GM18511 (cell line): ENCODE measurements around the gene CAMTA1.
A peak's percentile ranks its signal among the peaks of the same experiment; 100 is the strongest.

Experiments
- ATAC-seq: cut with Tn5 transposase; IDR thresholded peaks from one replicate; pipeline ENCODE4 v1.9.1; 2021; ENCODE audit warnings: mild to moderate bottlenecking, moderate library complexity; ENCODE audit not compliant: unreplicated experiment

Gene CAMTA1

DNA sequence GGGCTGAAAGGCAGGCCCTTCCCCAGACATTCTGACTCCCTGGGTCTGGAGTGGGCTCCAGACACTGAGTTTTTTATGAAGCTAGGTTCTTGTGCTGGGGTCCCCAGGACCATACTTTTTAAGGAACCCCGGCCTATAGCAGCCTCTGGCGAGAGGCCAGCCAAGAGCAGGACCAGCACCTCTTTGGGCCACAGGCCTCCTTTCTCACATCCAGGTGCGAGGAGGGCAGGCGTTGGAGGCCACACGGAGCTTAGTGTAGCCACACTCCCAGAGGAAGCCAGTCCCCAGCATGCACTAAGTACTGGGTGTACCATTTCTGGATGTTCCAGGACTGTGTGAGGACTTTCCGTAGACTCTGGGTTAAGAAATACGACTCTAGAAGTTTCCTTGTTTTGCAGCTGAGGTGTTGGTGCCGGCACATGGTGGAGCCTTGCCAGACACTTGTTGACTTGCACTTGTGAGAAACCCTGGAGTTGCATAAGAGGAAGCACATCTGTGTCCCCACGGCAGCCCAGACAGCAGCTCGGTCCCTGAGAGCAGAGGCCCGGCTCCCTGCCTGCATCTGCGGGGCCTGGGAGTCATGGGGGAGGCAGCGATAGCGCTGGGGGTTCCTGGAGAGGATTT is 863.6 kb downstream of the CAMTA1 start:
- no peak for ATAC-seq

DNA sequence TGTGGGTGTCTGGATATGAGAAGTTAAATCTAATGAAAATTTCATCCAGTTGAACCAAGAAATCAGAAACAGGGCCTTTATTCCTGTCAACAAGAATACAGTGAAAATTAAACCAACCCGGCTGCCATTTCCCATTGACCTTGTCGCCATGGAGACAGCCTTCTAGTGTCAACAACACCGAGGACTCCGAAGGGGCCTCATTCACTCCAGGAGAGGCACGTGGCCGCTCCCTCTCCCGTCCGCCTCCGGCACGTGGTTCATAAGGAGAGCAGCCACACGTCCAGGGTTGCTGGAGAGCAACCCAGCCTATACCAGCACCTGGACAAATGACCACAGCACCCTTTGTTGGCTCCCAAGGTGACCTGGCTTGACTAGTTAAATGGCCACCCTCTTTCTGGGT is 865.5 kb downstream of the CAMTA1 start:
- ATAC-seq: no peak

DNA sequence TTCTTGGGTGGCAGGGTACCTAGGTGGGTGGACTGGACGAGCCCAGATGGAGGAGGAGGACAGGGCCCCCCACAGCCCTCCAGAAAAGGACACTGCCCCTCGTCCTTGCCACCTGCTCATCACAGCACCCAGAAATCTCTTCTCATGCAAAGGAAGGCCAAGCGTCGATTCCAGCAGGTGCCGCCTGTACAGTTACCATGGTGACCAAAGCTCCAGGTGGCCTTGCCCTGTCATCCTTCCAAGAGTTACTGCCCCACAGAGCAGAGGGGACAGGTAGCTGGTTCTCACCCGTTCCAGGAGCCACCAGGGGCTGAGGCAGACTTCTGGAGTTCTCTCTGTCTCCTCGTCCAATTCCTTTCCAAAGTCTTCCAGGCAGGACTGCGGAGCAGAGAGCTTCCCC is 865.9 kb downstream of the CAMTA1 start:
- no peak for ATAC-seq

DNA sequence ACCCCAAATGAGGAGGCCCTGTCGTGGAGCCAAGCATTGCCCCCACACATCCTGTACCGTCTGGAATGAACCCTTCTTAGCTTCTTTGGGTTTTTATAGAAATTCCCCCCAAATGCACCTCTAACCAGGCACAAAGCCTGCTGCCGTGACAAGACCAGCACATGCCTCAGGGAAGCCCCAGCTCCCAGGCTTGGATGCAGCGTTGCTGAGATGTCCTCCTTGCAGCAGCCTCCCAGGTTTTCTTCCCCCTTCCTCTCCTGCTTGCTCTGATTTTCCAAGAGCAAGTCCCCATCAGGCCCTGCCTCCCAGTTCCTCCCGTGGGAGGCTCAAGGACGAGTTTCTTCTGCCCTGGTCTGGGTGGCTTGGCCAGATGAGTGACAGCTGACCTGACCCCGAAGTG is 866.8 kb downstream of the CAMTA1 start:
- no peak for ATAC-seq

DNA sequence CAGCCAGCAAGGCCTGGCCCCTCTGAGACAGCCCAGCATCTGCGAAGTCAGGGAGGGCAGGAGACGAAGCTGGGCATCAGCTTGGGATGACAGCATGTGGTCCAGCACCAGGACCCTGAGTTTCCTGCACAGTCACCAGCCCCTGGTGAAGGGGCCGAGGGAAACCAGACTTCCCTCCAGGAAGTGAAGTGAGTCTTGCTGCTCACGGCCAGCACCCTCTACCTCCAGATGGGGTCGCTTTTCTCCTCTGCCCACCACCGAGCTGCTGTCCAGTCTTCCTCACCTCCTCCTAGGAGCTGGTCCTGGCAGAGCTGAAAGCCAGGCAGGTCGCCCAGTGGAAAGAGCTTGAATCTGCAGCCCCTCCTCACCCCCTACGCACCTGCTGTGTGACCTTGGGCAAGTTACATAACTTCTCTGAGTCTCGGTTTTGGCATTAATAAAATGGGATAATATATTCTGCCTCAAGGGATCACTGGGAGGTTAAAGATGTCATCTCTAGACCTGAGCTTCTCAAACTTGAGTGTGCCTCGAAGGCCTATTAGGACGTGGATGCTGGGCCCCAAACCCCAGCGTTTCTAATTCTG is 867.4 kb downstream of the CAMTA1 start:
- no peak for ATAC-seq

DNA sequence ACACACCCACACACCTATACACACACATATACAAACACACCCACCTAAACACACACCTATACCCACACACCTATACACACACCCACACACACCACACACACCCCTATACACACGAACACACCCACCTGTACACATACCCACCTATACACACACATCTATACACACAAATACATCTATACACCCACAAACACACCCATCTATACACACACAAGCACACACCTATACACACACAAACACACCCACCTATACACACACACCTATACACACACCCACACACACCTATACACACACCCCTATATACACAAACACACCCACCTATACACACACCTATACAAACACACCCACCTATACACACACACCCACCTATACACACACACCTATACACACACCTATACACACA is 869.5 kb downstream of the CAMTA1 start:
- no peak for ATAC-seq

DNA sequence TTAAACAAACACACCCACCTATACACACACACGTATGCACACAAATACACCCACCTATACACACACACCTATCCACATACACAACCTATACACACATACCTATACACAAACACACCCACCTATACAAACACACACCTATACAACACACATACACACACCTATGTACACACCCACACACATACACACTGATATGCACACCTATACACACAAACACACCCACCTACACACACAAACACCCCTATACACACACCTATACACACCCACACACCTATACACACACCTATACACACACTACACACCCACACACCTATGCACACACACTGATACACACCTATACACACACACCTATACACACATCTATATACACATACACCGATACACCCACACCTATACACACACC is 870.1 kb downstream of the CAMTA1 start:
- no peak for ATAC-seq

DNA sequence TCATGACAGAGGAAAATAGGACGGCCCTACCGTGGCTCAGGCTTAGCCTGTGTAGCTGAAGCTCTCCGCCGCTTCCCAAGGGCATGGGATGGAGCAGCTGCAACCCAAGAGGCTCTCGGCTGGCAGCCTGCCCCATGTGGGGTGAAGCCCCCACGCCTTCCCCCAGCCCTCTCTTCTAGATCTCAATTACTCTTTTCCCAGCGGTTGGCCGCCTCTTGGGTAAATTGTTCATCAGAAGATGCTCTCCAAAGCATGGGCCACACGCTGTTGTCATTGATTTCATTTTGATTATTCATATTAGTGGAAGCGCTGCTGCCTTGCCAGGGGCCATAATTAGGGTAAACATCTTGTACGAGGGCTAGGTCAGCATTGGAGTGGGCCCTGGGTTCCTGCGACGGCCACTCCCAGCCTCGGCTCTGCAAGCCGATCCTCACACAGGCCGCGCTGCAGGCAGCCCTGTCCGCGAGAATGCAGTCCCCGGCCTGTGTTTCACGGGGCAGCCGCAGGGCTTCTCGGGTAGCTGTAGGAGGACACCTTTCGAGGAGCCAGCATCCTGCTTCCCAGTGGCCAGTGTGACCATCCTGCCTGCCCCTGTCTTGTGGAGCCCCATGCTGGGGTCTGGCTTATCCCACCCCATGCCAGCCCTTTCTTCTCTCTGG is 871.4 kb downstream of the CAMTA1 start:
- no peak for ATAC-seq

DNA sequence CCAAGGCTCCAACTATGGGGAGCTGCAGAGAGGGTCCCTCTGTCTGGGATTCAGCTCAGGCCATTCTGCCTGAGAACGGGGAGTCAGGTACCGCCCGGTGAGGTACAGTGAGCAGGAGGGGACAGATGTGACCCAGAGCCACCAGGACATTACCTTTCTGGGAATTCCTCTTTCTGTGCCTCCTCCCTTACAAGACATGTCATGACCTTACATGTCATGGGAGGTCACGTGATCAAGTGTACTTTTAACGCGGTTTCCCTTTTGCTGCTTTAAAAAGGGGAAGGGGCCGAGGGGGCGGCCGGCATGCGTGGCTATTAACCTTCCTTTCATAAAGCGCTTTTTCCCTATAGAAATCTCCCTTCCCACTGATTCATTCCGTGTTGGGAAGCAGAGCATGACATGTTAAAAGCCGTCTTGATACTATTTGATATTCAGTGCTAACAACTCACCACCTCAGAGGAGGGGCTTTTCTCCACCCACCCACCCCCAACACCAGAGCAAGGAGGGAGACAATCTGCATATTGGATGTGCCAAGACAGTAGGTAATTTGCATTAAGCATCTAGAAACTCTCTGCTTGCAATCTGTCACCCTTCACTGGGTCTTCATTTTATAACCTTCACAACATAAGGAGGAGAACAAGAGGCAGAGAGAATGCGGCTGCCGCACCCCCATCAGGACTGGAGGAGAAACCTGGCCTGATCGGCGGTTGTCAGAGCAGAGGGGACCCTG is 872.2 kb downstream of the CAMTA1 start:
- no peak for ATAC-seq

DNA sequence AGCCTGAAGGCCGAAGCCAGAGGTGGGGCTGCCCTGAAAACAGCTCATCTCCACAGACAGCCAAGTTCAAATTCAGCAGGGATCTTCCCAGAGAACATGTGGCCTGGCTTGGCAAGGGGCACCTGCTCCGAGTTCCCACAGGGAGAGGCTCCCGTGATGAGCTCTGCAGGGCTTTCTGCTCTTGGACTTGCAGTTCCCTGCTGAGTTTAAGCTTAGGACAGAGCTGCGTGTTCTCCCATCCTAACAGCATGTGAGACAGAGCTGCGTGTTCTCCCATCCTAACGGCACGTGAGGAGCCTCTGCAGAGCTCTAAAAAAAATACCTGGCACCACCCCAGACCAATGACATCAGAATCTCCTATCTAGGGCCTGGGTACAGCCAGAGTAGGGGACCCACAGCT is 872.8 kb downstream of the CAMTA1 start:
- ATAC-seq: no peak

DNA sequence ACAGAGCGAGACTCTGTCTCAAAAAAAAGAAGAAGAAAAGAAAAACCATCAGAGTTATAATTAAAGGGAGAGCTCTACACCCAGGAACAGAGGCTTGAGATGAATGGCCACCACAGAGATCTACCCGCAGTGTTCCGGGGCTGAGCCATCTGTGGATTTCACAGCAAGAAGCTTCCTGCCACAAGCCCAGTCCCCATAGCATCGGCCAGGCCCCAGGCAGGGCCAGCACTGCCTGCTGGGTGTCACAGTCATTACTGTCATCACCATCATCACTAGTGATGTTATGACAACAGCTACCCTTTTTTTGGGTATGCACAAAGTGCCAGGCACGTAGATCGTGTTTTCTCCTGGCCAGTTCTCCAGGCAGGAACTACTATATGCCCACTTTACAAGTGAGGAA is 874.3 kb downstream of the CAMTA1 start:
- ATAC-seq: no peak

DNA sequence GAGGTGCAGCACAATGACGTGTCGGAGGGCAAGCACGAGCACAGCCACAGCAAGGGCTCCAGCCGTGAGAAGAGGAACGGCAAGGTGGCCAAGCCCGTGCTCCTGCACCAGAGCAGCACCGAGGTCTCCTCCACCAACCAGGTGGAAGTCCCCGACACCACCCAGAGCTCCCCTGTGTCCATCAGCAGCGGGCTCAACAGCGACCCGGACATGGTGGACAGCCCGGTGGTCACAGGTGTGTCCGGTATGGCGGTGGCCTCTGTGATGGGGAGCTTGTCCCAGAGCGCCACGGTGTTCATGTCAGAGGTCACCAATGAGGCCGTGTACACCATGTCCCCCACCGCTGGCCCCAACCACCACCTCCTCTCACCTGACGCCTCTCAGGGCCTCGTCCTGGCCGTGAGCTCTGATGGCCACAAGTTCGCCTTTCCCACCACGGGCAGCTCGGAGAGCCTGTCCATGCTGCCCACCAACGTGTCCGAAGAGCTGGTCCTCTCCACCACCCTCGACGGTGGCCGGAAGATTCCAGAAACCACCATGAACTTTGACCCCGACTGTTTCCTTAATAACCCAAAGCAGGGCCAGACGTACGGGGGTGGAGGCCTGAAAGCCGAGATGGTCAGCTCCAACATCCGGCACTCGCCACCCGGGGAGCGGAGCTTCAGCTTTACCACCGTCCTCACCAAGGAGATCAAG is 878.3 kb downstream of the CAMTA1 start:
- ATAC-seq: no peak

DNA sequence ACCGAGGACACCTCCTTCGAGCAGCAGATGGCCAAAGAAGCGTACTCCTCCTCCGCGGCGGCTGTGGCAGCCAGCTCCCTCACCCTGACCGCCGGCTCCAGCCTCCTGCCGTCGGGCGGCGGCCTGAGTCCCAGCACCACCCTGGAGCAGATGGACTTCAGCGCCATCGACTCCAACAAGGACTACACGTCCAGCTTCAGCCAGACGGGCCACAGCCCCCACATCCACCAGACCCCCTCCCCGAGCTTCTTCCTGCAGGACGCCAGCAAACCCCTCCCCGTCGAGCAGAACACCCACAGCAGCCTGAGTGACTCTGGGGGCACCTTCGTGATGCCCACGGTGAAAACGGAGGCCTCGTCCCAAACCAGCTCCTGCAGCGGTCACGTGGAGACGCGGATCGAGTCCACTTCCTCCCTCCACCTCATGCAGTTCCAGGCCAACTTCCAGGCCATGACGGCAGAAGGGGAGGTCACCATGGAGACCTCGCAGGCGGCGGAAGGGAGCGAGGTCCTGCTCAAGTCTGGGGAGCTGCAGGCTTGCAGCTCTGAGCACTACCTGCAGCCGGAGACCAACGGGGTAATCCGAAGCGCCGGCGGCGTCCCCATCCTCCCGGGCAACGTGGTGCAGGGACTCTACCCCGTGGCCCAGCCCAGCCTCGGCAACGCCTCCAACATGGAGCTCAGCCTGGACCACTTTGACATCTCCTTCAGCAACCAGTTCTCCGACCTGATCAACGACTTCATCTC is 879.1 kb downstream of the CAMTA1 start:
- no peak for ATAC-seq

DNA sequence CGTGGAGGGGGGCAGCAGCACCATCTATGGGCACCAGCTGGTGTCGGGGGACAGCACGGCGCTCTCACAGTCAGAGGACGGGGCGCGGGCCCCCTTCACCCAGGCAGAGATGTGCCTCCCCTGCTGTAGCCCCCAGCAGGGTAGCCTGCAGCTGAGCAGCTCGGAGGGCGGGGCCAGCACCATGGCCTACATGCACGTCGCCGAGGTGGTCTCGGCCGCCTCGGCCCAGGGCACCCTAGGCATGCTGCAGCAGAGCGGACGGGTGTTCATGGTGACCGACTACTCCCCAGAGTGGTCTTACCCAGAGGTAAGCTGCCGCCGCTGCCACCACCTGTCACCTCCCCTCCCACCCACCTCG is 879.6 kb downstream of the CAMTA1 start:
- ATAC-seq: no peak

DNA sequence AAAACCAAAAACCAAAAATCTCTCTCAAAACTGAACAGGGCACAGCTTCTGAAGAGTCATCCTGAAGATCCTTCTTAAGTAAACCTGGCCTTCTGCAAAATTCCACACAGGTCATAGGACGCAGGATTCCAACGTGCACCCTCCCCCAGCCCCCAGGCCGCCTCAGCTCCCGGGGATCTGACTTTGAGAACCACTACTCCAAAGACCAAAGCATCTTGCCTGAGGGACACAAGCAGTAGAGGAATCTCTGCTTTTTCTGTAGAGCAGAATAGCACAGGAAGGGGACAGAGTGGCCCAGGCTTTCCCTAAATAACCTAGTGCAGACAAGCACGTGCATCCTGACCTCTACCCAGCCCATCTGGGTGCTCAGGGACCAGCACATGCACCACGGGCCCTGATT is 881.0 kb downstream of the CAMTA1 start:
- no peak for ATAC-seq

DNA sequence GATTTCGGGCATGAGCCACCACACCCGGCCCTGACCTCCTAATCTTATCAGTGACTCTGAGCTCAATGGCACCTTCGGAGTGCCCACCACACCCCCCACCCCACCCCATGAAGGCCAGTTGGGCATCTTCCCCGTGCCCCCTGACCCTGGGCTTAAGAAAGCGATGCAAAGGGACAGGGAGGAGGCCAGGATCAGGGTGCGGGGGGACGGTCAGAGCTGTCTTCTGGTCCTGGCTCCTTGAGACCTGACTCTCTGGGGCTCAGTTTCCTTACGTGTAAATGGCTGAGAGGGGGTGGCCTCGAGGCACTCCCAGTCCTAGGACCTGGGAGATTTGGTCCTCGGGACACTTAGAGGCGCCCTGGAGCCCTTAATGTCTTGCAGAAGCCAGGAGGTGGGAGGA is 881.9 kb downstream of the CAMTA1 start:
- no peak for ATAC-seq

DNA sequence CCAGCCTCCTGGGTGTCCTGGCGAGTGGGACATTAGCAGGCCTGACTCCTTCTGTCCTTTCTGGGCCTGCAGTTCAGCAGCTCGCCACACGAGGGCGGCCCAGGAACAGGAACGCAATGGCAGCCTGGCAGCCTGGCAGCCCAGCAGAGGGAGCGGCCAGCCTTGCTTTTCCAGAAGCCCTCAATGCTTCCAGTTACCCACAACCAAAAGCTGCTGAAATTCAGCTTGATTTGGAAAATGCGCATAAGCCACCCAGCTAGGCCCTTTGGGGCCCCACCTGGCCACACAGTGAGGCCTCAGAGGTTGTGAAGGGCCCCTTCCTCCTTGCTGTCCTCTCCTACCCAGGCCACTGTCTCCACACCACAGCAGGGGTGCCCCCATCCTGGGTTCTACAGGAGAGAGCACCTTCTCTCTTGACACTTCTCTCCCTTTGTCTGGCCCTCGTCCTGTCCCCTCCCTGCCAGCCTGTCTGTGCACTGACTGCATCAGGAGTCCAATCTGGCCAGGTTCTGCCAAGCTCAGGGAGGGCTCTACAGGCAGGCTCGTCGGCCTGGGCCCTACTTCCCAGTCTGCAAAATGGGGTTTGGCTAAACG is 882.5 kb downstream of the CAMTA1 start:
- peak; percentile 54 for ATAC-seq

DNA sequence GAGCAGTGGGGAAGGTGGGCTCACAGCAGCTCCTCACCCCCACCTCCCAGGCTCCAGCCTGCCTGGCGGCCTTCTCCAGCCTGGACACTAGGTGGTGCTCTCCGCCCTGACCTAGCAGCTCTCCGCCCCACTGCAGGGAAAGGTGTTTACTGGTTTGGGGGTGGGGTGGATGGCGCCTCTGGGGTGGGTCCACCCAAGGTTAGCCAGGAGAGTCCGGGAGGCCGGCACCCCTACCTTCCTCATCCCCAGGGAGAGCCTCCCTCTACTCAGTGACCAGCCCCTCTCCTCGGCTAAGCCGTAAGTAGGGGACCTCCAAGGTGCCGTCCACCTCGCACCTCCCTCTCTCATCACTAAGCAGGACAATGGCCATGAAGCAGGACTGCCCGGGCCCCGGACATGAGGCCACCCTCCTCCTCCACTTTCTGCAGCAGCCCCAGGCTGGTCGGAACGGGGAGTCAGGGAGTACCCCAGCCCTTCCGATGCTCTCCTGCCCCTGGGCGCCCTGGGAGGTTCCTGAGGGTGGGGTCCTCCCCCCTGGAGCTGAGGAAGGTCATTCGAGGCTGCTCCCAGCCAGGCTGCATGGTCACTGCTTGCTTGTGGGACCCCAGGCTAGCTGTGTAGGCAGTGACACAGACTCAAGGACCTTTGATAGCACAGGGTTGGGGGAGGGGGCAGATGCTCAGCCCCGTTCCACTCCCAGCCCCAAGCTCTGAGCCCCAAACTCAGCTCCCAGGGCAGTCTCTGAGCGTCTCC is 884.5 kb downstream of the CAMTA1 start:
- no peak for ATAC-seq

DNA sequence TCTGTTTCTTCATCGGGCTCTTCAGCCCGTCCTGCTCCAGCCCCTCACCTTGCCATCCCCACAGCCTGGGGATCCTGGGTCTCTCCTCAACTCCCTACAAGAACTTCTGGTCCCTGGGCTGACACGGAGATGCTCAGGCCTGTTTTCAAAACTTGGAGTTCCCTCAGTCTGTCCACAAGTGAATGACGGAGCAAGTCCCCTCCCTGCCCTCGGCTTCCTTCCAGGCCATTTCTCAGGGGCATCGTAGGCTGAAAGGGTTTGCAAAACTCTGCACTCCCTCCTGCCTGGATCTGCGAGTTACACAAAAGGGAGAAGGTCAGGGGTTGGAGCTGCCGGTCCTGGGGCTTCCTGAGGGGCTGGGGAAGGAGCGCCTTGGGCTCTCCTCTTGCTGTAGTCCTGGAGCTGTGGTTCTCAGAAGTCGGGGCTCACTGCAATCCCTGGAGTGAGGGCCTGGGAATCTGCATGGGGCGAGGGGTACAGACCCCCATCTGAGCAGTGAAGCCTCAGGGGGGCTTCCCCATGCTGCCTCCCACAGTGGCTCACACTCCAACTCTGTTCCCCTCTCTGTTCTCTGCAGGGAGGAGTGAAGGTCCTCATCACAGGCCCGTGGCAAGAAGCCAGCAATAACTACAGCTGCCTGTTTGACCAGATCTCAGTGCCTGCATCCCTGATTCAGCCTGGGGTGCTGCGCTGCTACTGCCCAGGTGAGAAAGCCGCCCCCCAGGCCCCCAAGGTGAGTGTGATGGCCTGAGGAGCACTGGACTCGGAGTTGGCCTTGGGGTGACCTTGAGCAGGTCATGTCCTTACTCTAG is 885.3 kb downstream of the CAMTA1 start:
- no peak for ATAC-seq
